ENCODE results near the gene GRIN2A.

The GRIN2A gene

DNA sequence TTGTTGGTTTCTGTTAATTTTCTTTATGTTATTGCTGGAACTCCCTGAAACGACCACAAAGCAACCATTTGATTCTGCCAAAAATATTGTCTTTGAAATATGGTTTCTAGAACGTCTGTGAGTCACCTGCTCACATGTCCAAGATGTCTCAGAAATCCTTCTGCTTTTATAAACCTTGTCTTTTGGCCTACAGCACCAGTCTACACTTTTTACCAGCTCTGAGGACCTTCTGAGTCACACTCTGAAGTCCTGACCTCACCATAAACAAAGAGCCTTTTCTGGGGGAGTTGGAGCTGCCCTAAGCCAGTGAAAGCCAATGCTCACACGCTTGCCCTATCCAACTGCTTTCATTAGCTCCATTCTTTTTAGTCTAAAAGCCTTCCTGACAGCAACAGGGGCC is 55.5 kb downstream of the GRIN2A start:
- no peak overlapping the region for H3K27ac Mint-ChIP-seq
- H3K4me3 Mint-ChIP-seq: no peak overlapping the region
- H3K36me3 Mint-ChIP-seq: no peaks in the 10 kb centered on the region
- H3K4me1 Mint-ChIP-seq (ENCODE audit: low read depth): no peaks in the 10 kb centered on the region
- no peaks in the 10 kb centered on the region for H3K9me3 Mint-ChIP-seq (ENCODE audit: low read depth)
- H3K27me3 Mint-ChIP-seq: peaks cover 7% of the 10 kb centered on the region

DNA sequence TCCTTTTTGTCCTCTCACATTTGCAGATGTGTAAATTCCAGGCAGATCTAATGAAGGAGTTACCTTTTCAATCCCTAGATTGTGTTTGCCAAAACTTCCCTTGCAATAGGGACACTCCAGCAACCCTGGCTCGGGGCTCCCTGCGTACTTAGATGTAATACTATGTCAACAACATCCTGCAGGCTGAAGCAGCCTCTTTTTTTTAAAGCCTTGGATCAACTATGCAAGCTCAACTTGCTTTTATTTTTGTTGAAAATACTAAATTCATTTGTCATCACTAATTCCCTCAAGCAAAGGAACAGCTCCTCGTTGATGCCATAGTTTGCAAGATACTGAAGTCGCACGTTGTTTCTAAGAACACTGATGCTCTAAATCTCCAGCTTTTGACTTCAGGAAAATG is 59.1 kb downstream of the GRIN2A start:
- no peaks in the 10 kb centered on the region for H3K9me3 Mint-ChIP-seq (ENCODE audit: low read depth)
- no peak overlapping the region for H3K4me3 Mint-ChIP-seq
- H3K27ac Mint-ChIP-seq: no peak overlapping the region
- H3K4me1 Mint-ChIP-seq (ENCODE audit: low read depth): no peaks in the 10 kb centered on the region
- no peaks in the 10 kb centered on the region for H3K36me3 Mint-ChIP-seq
- peaks cover 9% of the 10 kb centered on the region for H3K27me3 Mint-ChIP-seq

DNA sequence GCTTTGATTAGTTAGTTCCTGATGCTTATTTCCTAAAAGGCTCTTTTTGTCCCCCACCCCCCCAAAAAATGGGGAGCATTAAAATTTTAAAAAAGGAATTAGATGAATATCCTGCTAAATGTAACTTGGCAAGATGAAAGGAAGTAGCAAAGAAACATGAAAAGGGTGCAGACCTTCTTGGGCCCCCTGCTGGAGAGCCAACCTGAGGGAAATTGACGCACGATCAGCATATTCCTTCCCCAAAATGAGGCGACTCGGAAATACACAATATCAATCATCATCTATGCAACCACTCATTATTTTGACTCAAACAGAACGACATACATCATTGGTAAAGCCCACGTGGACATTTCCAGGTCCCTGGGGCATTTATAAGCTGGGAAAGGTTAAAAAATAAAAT is 59.7 kb downstream of the GRIN2A start:
- Mint-ChIP-seq H3K27me3 (peaks cover 9% of the 10 kb centered on the region), H3K4me3 (no peak overlapping the region), H3K4me1 (ENCODE audit: low read depth) (no peaks in the 10 kb centered on the region), H3K9me3 (ENCODE audit: low read depth) (no peaks in the 10 kb centered on the region), H3K36me3 (no peaks in the 10 kb centered on the region), H3K27ac (no peak overlapping the region)

DNA sequence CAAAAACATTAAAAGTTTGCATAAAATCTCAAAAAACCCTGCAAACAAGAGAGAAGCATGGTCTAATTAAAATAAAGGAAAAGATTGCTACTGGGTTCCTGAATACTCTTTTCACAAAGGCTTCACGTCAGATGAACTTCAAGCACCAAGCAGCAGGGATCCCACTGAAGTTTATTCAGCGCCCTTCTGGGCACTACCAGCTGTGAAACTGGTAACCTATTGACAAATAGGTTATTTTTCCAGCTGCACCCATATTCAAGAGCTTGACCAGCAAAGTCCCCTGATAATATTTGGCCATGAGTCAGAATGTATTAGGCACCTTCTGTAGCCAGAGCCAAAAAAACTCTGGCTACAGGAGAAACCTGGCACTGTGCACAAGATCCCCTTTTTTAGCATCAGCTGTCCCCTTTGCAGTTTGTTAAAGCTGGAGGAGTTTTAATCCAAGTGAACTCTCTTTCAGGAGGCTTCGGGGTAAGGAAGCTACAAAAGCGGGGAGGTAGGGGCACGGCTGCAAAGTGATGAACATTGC is 60.3 kb downstream of the GRIN2A start:
- peaks cover 9% of the 10 kb centered on the region for H3K27me3 Mint-ChIP-seq
- H3K36me3 Mint-ChIP-seq: no peaks in the 10 kb centered on the region
- H3K4me1 Mint-ChIP-seq (ENCODE audit: low read depth): no peaks in the 10 kb centered on the region
- H3K9me3 Mint-ChIP-seq (ENCODE audit: low read depth): no peaks in the 10 kb centered on the region
- no peak overlapping the region for H3K4me3 Mint-ChIP-seq
- no peak overlapping the region for H3K27ac Mint-ChIP-seq

DNA sequence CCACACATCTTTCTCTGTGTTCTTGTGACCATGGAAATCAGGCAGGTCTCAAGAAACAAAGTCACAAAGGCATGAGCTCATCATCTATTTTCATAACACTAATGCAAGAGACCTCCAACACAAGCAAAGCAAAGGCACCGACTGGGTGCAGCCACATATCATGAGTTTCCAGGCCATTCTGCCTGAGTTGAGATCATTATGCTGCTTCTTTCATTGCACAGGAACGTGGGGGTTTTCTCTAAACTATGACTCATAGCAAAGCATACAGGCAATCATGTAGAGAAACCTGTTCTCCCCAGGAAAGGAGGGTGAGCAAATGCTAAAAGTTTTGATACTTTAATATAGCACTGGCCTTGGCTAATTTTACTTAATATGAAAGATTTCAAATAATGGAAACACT is 60.7 kb downstream of the GRIN2A start:
- H3K36me3 Mint-ChIP-seq: no peaks in the 10 kb centered on the region
- no peaks in the 10 kb centered on the region for H3K9me3 Mint-ChIP-seq (ENCODE audit: low read depth)
- H3K27ac Mint-ChIP-seq: no peak overlapping the region
- no peaks in the 10 kb centered on the region for H3K4me1 Mint-ChIP-seq (ENCODE audit: low read depth)
- H3K4me3 Mint-ChIP-seq: no peak overlapping the region
- peaks cover 9% of the 10 kb centered on the region for H3K27me3 Mint-ChIP-seq

DNA sequence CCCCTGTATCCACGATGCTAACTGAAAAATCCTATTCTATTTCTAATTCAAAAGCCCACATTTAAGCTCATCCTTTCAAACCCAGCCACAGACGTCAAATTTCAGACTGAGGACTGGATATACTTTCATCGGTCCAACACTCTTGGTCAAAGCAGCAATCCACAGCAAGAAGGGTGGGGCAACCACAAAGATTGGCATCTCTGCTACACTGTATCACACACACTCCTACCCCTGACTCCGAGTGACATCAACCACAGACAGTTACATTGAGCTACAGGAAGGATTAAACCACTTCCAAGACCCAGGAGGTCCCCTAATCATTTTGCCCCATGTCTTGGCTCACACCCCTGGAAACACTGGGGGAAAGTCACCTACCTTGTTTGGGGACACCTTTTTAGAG is 61.3 kb downstream of the GRIN2A start:
- Mint-ChIP-seq H3K27me3 (peaks cover 9% of the 10 kb centered on the region), H3K36me3 (no peaks in the 10 kb centered on the region), H3K4me3 (no peak overlapping the region), H3K4me1 (ENCODE audit: low read depth) (no peaks in the 10 kb centered on the region), H3K27ac (no peak overlapping the region), H3K9me3 (ENCODE audit: low read depth) (no peaks in the 10 kb centered on the region)

DNA sequence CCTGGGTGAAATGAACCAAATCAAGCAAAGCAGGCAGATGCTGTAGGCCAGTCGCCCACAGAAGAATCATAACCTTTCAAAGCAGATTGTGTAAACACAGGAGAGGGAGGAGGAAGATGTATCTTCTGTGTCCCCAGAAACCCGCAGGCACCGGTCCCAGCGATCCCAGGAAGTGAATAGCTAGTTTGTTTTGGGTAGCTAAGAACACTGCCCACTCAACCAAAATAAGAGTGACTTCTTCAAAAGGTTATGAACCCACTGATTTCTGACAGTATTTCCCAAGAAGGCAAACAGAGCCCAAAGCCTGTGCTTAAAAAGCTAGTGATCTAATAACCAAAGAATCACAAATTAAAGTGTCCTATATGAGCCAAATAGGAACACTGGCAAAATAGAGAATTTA is 67.8 kb downstream of the GRIN2A start:
- H3K27ac Mint-ChIP-seq: no peak overlapping the region
- no peaks in the 10 kb centered on the region for H3K36me3 Mint-ChIP-seq
- no peaks in the 10 kb centered on the region for H3K9me3 Mint-ChIP-seq (ENCODE audit: low read depth)
- no peaks in the 10 kb centered on the region for H3K4me1 Mint-ChIP-seq (ENCODE audit: low read depth)
- peaks cover 1% of the 10 kb centered on the region for H3K27me3 Mint-ChIP-seq
- no peak overlapping the region for H3K4me3 Mint-ChIP-seq

DNA sequence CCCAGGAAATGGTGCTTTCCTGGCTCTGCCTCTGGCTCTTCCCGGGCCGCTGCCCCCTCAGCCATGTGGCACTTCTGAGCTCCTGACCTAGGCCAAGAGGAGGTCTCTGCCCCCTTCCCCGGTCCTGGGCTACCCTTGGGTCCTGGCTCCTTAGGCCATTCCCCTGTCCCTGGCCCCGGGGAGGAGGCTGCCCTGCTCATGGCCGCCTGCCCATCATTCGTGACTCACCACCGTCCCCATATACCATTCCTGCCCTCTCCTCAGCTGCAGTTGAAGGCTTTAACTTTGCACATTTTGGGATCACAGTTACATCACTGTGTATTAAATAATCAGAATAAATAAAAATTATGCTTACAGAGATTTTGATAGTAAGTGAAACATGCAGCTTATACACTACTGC is 69.0 kb downstream of the GRIN2A start:
- Mint-ChIP-seq H3K27me3 (no peaks in the 10 kb centered on the region), H3K27ac (no peak overlapping the region), H3K9me3 (ENCODE audit: low read depth) (no peaks in the 10 kb centered on the region), H3K4me3 (no peak overlapping the region), H3K4me1 (ENCODE audit: low read depth) (no peaks in the 10 kb centered on the region), H3K36me3 (no peaks in the 10 kb centered on the region)

DNA sequence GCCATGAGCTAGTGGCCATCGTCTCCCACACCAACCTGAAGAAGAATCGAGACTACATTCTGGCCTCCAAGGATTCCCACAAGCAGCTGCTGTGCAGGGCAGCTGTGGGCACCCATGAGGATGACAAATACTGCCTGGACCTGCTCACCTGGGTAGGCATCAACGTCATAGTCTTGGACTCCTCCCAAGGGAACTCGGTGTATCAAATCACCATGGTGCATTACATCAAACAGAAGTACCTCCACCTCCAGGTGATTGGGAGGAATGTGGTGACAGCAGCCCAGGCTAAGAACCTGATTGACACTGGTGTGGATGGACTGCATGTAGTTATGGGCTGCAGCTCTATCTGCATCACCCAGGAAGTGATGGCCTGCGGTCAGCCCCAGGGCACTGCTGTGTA is 70.2 kb downstream of the GRIN2A start:
- Mint-ChIP-seq H3K27me3 (no peaks in the 10 kb centered on the region), H3K4me1 (ENCODE audit: low read depth) (no peaks in the 10 kb centered on the region), H3K9me3 (ENCODE audit: low read depth) (no peaks in the 10 kb centered on the region), H3K27ac (no peak overlapping the region), H3K36me3 (no peaks in the 10 kb centered on the region), H3K4me3 (no peak overlapping the region)

DNA sequence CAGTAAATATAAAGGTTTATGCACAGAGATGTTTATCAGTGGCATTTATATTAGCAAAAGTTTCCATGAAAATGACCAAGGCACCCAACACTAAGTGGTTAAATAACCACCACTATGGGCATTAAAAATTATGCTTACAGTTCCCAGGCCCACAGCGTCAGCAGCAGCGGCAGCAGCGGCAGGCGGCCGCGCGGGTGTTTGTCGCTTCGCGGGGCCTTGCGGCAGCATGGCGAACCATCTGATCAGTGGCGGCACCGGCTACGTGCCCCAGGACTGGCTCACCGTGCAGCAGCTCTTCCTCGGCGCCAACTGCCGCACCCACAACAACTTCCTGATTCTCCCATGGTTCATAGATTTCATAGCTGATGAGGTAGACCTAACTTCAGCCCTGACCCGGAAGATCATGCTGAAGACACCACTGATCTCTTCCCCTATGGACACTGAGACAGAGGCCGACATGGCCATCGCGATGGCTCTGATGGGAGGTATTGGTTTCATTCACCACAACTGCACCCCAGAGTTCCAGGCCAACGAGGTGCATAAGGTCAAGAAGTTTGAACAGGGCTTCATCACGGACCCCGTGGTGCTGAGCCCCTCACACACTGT is 71.0 kb downstream of the GRIN2A start:
- Mint-ChIP-seq H3K27me3 (no peaks in the 10 kb centered on the region), H3K36me3 (no peaks in the 10 kb centered on the region), H3K4me1 (ENCODE audit: low read depth) (no peaks in the 10 kb centered on the region), H3K9me3 (ENCODE audit: low read depth) (no peaks in the 10 kb centered on the region), H3K4me3 (no peak overlapping the region), H3K27ac (no peak overlapping the region)

DNA sequence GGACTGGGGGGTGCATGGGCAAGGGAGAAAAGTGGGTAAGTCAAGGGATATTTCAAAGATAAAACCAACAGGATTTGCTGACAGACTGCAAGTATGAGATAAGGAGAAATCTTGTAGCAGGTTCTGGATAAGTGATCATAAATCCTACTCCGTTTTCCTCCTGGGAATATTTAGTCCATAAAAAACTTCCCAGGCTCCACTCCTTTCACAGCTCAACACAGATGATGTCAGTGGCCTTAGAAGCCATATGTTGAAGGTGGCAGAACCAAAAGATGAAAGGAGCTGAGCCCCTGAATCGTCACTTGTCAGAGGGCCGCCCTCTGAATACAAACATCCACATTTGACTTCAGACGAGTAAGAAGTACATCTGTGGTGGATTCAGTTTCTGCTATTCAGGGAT is 71.7 kb downstream of the GRIN2A start:
- Mint-ChIP-seq H3K27ac (no peak overlapping the region), H3K36me3 (no peaks in the 10 kb centered on the region), H3K4me3 (no peak overlapping the region), H3K9me3 (ENCODE audit: low read depth) (no peaks in the 10 kb centered on the region), H3K27me3 (no peaks in the 10 kb centered on the region), H3K4me1 (ENCODE audit: low read depth) (no peaks in the 10 kb centered on the region)

DNA sequence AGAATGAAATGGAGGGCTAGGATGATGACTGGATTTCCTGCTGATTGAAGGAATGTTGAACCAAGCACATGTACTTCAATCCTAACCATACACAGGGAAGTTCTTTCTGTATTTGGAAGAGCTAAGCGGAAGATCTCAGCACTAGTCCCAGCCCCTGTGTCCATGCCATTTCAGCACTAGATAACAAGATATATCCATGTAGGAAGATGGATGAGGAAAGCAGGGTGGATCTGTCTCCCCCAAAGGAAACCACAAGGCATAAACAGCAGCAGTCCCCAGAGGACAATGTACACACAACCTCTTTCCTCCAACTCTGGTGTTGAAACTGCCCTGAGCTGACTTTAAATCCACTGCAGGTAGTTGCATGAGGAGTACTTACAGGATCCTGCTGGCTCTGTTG is 75.1 kb downstream of the GRIN2A start:
- H3K27me3 Mint-ChIP-seq: no peaks in the 10 kb centered on the region
- no peaks in the 10 kb centered on the region for H3K4me1 Mint-ChIP-seq (ENCODE audit: low read depth)
- H3K27ac Mint-ChIP-seq: no peak overlapping the region
- no peaks in the 10 kb centered on the region for H3K9me3 Mint-ChIP-seq (ENCODE audit: low read depth)
- H3K36me3 Mint-ChIP-seq: no peaks in the 10 kb centered on the region
- H3K4me3 Mint-ChIP-seq: no peak overlapping the region

DNA sequence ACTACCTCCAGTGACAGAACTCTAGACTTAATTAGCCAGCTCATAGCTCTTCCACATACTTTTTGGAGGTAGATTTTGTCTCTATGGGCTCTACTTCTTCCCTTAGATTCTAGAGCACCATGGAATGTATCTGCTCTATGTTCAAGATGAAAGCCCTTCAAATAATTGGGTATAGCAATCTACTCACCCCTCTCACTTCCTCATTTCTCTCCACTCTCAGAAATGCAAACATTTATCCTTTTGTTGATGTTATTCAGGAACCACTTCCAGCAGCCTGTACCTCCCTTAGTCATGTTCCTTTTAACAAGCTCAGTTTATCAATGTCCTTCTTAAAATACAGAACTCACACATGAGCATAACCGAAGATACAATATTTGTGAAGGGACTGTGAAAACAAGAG is 78.5 kb downstream of the GRIN2A start:
- H3K9me3 Mint-ChIP-seq (ENCODE audit: low read depth): no peaks in the 10 kb centered on the region
- no peaks in the 10 kb centered on the region for H3K4me1 Mint-ChIP-seq (ENCODE audit: low read depth)
- H3K4me3 Mint-ChIP-seq: no peak overlapping the region
- H3K27ac Mint-ChIP-seq: no peak overlapping the region
- no peaks in the 10 kb centered on the region for H3K36me3 Mint-ChIP-seq
- H3K27me3 Mint-ChIP-seq: no peaks in the 10 kb centered on the region

DNA sequence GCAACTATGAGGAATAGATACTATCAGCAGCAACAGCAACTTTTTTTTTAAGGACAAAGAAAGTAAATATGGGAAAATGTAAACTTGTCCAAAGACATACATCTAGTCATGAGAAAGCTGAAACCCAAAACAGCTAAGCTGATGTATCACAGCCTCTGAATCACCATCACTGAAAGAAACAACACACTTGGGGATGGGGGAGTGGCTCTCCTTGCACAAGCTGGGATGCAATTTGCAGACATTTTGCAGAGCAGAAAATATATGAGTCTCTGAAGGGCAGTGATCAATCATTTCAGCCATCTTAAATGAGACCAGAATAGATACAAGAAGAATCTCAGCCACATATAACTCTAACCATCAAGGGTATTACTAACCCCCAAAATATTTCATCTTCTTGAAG is 79.1 kb downstream of the GRIN2A start:
- H3K27ac Mint-ChIP-seq: no peak overlapping the region
- no peak overlapping the region for H3K4me3 Mint-ChIP-seq
- no peaks in the 10 kb centered on the region for H3K27me3 Mint-ChIP-seq
- H3K36me3 Mint-ChIP-seq: no peaks in the 10 kb centered on the region
- H3K4me1 Mint-ChIP-seq (ENCODE audit: low read depth): no peaks in the 10 kb centered on the region
- no peaks in the 10 kb centered on the region for H3K9me3 Mint-ChIP-seq (ENCODE audit: low read depth)

DNA sequence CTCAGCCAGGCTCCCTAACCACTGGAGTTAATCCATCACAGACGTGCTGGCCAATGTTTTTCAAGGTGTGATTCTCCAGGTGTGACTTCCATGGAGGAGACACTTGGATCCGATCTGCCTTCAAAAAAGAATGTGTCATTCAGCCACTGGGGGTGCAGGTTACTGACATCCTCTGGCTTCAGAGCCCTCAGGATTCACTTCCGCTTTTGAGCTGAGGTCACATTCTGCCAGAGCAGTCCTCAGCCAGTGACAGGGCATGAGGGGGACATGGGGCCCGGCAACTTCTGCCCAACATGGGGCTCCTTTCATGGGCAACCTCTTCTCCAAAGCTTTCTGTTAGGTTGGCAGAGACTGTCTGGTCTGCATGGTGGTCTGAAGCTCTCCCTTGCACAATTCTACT is 81.4 kb downstream of the GRIN2A start:
- no peaks in the 10 kb centered on the region for H3K36me3 Mint-ChIP-seq

DNA sequence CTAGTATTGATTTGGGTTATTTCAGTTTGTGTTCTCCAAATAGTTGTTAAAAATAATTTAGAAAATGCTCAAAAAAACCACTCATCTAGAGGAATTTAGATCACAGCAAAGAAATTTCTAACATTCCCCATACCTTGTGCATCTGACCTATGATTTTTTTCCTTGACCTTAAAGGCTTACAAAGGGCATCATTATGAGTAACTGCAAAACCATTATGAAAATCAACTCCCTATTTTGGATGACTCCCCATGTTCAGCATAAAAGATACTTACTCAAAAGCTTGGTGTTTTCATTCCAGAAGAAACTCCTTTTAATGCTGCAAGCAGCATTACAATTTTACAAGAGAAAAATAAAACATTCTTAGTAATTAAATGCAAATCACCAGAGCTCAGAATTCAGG is 83.2 kb downstream of the GRIN2A start:
- H3K9me3 Mint-ChIP-seq (ENCODE audit: low read depth): peaks cover 5% of the 10 kb centered on the region
- no peak overlapping the region for H3K27ac Mint-ChIP-seq
- H3K4me1 Mint-ChIP-seq (ENCODE audit: low read depth): no peaks in the 10 kb centered on the region
- no peak overlapping the region for H3K4me3 Mint-ChIP-seq
- H3K36me3 Mint-ChIP-seq: no peaks in the 10 kb centered on the region
- H3K27me3 Mint-ChIP-seq: peaks cover 1% of the 10 kb centered on the region

More for the DNA sequence above, 81.4 kb downstream of the GRIN2A start:
- Mint-ChIP-seq H3K27ac (no peak overlapping the region), H3K4me1 (ENCODE audit: low read depth) (no peaks in the 10 kb centered on the region), H3K9me3 (ENCODE audit: low read depth) (peaks cover 5% of the 10 kb centered on the region), H3K4me3 (no peak overlapping the region), H3K27me3 (peaks cover 1% of the 10 kb centered on the region)

Data from activated naive CD8-positive, alpha-beta T cell (primary cell).